ENCODE measurements around the gene MMGT1.

The MMGT1 gene

GRCh38 chrX:135981668-135982067 is 7.9 kb upstream of the MMGT1 start:
- DNase-seq (ENCODE audit: low read depth), result no peak
- TF ChIP-seq CTCF (conservative IDR thresholded peaks at IDR 0.05; ENCODE audit: control insufficient read depth, insufficient read depth, low read depth, low read length), result no peak
- no peak overlapping the region for H3K4me3 ChIP-seq (ENCODE audit: control insufficient read depth, low read depth, low read length)

DNA sequence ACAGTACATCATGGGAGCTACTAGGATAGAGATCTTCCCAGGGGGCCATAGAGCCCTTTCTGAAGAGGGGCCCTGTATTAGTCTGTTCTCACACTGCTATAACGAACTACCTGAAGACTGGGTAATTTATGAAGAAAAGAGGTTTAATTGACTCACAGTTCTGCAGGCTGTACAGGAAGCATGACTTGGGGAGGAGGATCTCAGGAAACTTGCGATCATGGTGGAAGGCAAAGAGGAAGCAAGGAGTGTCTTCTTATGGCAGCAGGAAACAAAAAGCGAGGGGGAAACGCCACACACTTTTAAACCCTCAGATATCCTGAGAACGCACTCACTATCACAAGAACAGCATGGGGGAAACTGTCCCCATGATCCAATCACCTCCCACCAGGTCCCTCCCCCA is 7.2 kb upstream of the MMGT1 start:
- H3K4me3 ChIP-seq (ENCODE audit: control insufficient read depth, low read depth, low read length), result no peak overlapping the region
- no peak for DNase-seq (ENCODE audit: low read depth)
- no peak for TF ChIP-seq CTCF (conservative IDR thresholded peaks at IDR 0.05; ENCODE audit: control insufficient read depth, insufficient read depth, low read depth, low read length)

GRCh38 chrX:135977611-135978010 is 3.8 kb upstream of the MMGT1 start:
- no peak overlapping the region for H3K4me3 ChIP-seq (ENCODE audit: control insufficient read depth, low read depth, low read length)
- peak; percentile 69 for DNase-seq (ENCODE audit: low read depth)
- no peak for TF ChIP-seq CTCF (conservative IDR thresholded peaks at IDR 0.05; ENCODE audit: control insufficient read depth, insufficient read depth, low read depth, low read length)

DNA sequence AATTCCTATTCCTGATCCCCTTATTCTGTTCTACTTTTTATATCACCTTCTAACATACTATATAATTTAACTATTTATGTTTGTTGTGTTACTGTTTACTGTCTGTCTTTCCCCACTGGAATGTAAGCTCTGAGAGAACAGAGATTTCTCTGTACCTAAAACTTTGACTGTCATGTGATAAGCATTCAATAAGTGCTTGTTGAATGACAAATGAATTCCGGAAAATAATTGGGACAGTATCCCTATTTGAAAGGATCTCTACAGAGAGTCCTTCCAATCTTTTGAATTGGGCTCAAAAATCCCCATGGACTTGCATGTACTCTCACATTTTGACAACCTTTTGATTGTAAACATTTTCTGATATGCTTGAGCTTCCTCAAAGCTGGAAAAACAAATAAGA is 1.6 kb upstream of the MMGT1 start:
- no peak for DNase-seq (ENCODE audit: low read depth)
- no peak overlapping the region for H3K4me3 ChIP-seq (ENCODE audit: control insufficient read depth, low read depth, low read length)
- no peak for TF ChIP-seq CTCF (conservative IDR thresholded peaks at IDR 0.05; ENCODE audit: control insufficient read depth, insufficient read depth, low read depth, low read length)

DNA sequence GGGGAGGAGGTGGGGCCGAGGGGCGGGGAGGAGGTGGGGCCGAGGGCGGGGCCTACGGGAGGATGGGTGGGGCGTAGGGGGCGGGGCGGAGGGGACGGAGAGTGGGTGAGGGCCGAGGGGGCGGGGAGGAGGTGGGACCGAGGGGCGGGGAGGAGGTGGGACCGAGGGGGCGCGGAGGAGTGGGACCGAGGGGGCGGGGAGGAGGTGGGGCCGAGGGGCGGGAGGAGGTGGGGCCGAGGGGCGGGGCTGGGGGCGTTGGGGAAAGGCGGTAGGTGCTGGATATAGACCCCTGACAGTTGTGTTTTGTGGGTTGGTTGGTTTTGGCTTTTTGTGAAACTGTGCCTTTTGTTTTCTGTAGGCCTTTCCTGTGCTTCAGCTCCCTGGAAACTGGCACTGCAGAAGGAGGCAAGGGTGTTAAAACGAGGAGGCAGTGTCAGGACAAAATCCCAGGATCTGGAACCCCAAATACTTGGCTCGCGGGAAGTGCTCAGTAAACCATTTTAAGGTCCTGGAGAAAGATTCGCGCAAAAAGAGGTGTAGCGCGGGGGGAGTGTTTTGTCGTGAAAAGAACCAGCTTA is 580 bp upstream of the MMGT1 start:
- TF ChIP-seq CTCF (conservative IDR thresholded peaks at IDR 0.05; ENCODE audit: control insufficient read depth, insufficient read depth, low read depth, low read length), result no peak
- peak; percentile 52 for DNase-seq (ENCODE audit: low read depth)
- peak overlapping the region; percentile 31 for H3K4me3 ChIP-seq (ENCODE audit: control insufficient read depth, low read depth, low read length)

GRCh38 chrX:135973025-135973547 is 702 bp downstream of the MMGT1 start:
- peak; percentile 17 for TF ChIP-seq CTCF (conservative IDR thresholded peaks at IDR 0.05; ENCODE audit: control insufficient read depth, insufficient read depth, low read depth, low read length)
- DNase-seq (ENCODE audit: low read depth), result peak; percentile 44
- peak overlapping the region; percentile 69 for H3K4me3 ChIP-seq (ENCODE audit: control insufficient read depth, low read depth, low read length)

GRCh38 chrX:135951291-135951690 is 22.5 kb downstream of the MMGT1 start:
- no peak for DNase-seq (ENCODE audit: low read depth)
- H3K4me3 ChIP-seq (ENCODE audit: control insufficient read depth, low read depth, low read length), result no peak overlapping the region
- no peak for TF ChIP-seq CTCF (conservative IDR thresholded peaks at IDR 0.05; ENCODE audit: control insufficient read depth, insufficient read depth, low read depth, low read length)
